ENCODE results near the gene PTTG1.

The PTTG1 gene

DNA sequence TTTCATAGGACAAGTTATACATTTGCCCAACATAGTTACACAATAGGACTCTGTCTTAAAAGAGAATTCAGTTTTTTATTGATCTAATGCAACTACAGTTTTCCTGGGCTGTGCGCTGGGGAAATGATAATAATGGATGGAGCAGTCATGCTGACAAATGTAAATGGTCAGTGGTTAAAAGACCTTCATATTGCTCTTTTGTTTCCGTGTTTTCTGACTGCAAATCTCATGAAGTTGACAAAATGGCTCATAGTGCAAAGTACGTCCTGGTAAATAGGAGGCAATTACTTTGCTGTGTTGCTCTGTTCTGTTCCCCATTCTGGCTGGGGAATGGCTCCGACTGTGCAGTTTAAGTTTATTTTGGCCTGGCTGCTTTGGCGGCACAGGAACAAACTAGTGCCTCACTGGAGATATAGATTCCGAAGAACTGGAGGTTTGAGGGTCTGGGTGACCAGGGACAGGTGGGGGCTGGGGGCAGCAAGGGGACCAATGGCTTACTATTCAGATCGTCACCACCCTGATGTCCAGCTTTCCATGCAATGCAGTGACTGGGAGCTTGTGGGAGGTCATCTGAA lies 54.3 kb downstream of the PTTG1 start:
- DNase-seq = no peak

DNA sequence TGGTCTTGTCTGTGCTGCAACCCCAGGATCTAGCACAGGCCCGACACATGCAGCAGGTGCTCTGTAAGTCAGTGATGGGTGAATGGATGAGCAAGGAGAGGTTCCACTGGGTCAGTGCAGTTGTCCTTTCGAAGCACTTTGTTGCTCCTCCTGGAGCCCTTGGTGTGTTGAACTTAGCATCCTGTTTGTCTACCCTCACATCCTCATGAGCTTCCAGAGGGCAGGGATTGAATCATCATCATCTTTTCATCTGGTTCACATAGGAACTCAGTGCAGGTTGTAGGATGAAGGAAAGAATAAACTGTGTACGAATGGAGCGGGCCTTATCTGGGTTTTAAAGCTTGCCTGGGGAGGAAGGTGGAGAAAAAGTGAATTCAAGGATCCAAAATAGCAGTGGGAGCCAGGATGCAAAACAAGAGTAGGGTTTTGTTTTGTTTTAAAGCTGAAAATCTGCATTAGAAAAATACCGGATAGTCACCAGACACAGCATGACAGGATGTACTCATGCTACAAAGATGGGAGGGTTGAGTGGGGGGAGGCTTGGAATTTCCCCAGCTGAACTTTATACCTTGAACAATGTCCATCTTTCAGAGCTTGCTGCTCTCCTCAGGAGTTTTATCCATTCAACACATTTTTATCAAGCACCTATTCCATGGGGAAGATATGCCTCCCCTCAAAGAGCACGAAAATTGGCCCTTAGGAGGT lies 55.8 kb downstream of the PTTG1 start:
- DNase-seq = no peak

DNA sequence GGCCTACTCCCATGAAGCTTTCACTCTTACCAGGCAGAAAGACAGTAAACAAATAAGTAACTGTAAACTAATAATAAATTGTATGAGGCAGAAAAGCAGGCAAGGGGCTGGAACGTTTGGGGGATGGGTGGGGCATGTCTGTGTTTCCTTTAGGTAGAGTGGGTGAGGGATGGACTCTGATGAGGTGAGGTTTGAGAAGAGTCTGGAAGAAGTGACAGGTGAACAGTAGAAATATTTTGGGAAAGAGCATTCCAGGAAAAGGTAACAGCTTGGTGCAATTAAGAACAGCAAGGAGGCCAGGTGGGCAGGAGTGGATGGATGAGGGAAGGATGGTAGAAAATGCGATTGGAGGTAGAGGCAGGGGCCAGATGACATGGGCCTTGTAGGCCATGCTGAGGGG lies 56.5 kb downstream of the PTTG1 start:
- DNase-seq = no peak
